SW 1271 (cell line): ENCODE measurements around the gene ALS2.
"Not testable (repeated sequence)": the region's sequence is repeated elsewhere in the genome, so short reads cannot be mapped to it uniquely, and the experiment has no call there.

ENCODE experiments used
- DNase-seq, 2 experiments: peaks; one replicate each; lab custom pipeline; 2025; lab: John Stamatoyannopoulos, UW

The ALS2 gene

GRCh38 chr2:201780674-201781493 is at the start of gene ALS2:
Gene ALS2, minus strand, starts transcription at chr2:201780933. Its CDS starts 12,048 bp downstream, at chr2:201768885.
- DNase-seq = peak; percentile 98 to 99

- no peak for DNase-seq
Observed at GRCh38 chr2:201828220-201828619, 47.5 kb upstream of the ALS2 start.

GRCh38 chr2:201827621-201828020 is 46.9 kb upstream of the ALS2 start:
- no peak for DNase-seq

GRCh38 chr2:201824212-201824611 is 43.5 kb upstream of the ALS2 start:
- no peak for DNase-seq

DNA sequence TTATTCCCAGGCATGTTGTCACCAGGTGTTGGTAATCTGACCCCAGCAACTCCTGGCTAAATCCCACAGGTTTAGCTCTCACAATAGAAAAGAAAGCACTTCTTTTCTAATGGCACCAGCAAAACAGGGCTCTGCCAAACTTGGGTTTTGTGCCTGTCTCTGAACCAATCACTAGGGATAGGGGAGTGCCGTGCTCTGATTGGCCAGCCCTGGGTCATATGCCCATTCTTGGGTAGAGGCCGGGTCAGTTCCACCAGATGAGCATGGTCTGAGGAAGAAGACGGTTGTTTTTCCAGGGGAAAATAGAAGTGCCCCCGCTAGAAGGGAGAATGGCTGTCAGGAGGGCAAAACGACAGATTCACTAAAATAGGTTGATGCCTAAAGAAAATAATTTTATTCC is 40.3 kb upstream of the ALS2 start:
- no peak for DNase-seq

DNA sequence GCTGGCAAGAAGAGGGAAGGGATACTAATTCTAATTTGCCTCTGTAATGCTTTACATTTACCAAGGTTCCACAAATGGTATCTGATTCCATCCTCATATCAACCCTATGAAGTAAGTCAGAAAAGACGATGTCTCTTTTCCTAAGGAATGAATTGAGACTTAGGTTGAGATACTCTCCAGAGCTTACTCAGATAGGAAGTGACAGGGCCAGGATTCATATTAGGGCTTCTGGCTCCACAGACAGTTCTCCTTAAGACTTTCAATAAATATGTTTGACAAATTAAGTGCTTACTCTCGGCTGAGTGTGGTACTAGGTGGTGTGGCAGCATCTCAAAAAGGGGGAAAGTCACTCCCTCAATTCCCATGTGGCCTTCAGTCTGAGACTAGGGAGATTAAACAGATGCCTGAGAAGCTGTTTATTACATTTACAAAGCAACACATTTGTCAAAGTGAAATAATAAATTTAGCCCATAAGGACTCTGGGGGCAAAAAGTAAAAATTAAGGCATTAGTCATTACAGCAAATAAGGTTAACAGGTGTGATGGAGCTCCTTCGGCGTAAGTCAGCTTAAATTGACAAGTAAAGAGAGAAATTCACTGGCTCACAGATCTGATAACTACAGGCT is 39.8 kb upstream of the ALS2 start:
- no peak for DNase-seq

- DNase-seq = no peak
Observed at GRCh38 chr2:201816657-201817575, 36.2 kb upstream of the ALS2 start.

DNA sequence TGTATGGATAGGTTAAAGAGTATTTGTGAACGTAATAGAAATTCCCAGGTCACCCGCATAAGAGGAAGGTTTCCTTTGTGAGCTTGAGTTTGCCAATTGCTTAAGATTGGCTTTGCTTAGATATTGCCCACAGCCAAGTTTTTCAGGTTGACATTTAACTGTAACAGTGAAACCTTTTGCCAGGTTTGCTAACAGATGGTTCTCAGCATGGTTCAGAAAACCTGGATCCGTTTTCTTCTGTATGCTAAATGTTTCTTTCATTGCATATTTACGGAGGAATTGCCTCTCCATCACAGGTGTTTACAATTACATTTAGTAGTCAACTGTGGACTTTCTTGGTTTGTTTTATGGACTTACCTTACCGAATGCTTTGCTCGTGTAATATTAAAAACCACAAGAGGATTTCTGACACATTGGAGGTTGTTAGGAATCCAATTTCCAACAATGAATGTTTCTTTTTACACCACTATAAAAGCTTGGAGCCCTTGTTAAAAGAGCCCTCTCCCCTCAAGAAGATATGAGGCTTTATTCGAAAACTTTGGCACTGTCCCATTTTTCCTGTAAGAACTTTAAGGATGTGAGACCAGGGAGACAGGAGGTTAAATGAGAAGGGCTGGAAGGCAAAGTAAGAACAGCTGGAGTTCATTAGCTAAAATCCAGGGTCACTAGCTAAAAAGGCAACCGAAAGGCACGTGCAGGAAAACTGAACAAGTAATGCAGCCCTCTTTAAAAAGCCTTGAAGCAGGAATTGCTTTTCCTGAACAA is 33.4 kb upstream of the ALS2 start:
- DNase-seq = no peak

- DNase-seq = not testable (repeated sequence)
Observed at GRCh38 chr2:201810604-201811003, 29.9 kb upstream of the ALS2 start.

GRCh38 chr2:201809633-201810032 is 28.9 kb upstream of the ALS2 start:
- no peak for DNase-seq

- no peak for DNase-seq
Observed at GRCh38 chr2:201808027-201808426, 27.3 kb upstream of the ALS2 start.

DNA sequence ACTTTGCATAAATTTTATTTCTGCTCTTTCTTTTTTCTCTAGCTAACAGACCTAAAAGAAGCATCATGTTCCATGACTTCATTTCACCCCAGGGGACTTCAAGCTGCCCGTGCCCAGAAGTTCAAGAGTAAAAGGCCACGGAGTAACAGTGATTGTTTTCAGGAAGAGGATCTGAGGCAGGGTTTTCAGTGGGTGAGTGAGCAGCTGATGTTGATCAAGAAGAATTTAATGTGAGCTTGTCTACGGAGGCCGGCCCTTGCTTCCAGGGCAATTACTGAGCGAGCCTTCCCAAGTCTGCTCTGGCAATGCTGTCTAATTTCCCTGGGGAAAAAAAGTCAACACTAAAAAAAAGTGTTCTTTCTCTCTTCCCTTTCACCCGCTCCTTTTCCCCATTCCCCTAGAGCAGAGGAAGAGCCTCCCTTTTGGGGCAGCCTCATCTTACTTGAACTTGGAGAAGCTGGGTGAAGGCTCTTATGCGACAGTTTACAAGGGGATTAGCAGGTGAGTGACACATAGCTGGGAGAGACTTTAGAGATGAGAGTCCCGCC is 26.8 kb upstream of the ALS2 start:
- no peak for DNase-seq

DNA sequence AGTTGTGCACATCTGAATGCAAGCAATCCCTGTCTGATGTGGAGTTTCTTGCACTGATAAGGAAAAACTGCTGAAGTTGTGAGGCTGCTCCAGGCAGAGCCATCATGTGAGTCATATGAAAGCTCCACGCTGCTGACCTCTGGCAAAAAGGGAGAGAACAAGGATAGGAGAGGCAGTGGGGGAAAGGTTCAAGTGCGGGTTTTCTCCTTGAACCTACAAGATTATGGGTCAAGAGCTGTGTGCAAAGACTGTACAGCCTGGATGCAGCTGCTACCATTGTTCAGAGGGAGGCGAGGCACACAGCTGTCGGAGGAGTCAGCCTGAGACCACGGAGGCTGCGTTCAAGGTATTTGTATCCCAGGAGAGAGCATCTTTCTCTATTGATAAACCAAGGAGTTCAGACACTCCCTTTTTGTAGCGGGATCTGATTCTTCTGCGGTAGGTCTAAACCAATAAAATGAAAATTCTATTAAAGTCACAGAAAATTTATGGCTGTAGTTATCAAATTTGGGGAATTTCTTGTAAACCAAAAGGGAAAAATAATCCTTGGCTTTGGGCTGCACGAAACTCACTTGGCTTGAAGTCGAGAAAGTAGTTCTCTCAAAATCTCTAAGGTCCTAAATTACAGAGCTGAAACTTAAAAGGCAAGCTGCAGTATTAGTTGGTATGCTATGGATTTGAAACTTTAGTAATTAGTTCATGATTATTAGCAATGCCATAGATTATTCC is 25.9 kb upstream of the ALS2 start, which contains the start of gene CDK15:
Gene CDK15 (plus strand): TSS at position 96 of the 729 bp plus-strand sequence. CDS start 128 bp downstream, at position 224.
- no peak for DNase-seq

DNA sequence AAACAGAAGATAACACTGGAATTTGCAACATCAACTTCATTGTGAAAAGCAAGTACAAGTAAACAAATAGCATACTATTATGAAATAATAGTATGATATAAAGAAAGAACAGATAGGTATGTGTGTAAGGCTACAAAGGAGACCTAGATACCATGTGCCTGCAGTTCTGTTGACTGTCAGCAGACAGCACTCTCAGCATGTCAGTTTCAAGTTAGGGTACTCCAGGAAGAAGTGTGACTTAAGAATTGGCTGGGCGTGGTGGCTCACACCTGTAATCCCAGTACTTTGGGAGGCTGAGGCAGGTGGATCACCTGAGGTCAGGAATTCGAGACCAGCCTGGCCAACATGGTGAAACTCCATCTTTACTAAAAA is 18.2 kb upstream of the ALS2 start:
- DNase-seq = peak in 1 of 2 experiments; percentile 50

DNA sequence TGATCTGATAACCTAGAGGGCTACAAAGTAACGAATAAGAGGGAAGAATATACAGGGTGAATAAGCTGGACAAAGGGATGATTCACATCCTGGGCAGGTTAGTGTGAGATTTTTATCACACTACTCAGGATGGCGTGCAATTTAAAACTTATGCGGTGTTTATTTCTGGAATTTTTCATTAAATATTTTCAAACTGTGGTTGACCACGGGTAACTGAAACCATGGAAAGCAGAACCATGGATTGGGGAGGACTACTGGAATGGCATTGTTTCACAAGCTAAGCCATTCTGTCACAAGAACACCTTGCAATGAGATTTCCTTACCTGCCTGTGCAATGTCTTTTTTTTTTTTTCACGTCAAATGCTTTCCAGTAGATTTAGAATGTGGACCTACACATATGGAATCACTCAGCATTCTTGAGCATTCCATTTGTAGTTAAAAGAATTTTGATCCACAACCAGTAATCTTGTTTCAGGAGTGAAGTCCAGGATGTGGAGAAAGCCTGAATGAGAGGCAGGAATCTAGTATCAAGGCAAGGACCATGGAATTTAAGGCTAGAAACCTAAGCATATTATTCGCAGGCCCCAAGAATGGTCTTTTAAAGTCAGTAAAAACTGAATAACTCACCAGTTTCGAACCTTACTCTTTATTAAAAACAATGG is 17.6 kb upstream of the ALS2 start:
- DNase-seq = peak; percentile 69 to 90

DNA sequence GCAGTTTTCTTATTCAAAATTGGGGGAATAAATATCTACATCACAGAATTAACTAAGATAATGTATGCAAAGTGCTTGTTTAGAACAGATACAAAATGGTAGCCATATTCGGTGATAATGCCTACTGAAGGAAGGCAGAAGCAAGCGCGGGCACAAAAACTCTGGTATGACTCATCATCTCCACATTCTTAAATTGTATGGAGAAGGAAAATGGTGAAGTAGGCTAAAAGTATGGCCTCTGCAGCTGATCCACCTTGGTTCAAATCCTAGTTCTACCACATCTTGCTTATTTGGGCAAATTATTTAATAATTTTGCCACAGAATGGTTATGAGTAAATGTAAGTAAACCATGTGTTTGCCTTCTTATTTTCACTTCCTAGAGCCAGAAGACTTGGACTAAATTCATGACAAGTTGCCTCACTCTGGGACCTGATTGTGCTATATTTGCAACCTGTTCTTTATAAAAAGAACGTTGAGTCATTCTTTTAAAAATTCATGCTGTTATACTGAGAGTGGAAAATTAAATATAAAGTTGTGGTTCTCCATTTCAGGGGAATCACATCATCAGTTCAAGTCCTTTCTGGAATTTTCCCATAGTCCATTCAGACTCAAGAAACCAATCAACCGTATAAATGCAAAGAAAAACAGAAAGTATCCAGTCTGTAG is 16.6 kb upstream of the ALS2 start:
- peak in 1 of 2 experiments; percentile 29 for DNase-seq

DNA sequence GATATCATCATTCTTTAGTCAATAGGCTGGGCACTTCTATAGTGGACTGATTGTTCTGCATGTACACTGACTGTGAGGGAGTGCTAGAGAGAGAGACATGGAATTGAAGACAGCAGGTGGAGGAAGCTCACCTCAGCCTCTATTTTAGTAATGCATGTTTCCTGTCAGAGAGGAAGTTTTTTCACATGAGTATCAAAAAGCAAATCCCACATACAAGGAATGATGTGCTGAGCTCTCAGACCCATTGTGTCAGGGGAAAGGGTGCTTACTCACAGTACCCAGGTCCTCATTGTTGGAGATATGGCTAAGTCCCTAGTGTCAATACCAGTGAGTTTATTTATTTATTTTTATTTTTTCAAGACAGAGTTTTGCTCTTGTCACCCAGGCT is 15.7 kb upstream of the ALS2 start:
- DNase-seq = peak in 1 of 2 experiments; percentile 43

GRCh38 chr2:201795607-201796477 is 15.1 kb upstream of the ALS2 start:
- peak; percentile 57 to 73 for DNase-seq
